ENCODE measurements around the gene MOGAT1. TPM values are rescaled to one million over a fixed set of nuclear protein-coding genes. Genes with fewer than 3 reads are reported as not detected.
A peak's percentile ranks its signal among the peaks of the same experiment; 100 is the strongest.

Gene MOGAT1
- total and polyA plus RNA-seq, 2 of the 13 experiments (the other 11 are each of a cell fraction or from before 2014, with no cell fraction given) = 0.98 to 4.3 TPM

DNA sequence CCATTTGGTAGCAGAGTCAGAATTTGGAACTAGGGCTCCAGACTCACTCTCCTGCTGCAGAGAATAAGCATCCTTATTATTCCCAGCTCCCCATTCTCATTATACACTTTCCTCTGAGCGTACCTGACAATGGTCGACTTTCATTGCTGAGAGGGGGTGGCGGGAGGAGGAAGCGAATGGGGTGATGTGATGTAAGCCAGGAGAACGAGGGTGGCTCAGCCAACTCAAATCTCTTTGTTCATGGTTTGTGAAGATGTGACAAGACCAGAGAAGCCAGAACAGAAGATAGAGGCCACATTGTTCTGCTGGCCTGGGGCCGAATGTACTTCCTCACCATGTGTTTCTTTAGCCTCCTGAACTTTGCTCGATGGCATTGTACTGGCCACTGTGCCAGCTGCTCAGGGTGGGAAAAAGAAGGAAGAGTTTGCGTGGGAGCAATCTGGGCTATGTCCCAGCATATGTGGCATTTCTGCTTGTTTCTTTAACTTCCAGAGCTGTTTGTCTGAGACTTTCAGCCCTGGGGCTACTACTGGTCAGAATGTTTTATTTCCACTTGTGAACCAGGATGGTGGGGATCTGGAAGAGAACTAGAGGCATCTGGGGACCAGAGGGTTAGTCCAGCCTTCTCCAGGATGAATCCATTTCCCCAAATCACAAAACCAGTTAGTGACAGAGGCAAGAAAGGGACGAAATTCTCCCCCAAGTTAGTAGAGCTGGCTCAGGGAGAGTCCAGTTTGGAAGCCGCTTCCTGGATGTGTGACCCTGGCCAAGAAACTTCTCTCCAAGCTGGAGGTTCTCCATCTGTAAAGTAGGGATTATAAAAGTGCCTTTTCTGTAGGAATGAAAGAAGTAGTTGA lies 62.6 kb downstream of the MOGAT1 start (continued):
- TF ChIP-seq TOPORS (CRISPR knock-in tag; IDR thresholded peaks at IDR 0.05) = no peak
- TF ChIP-seq FOXM1 (CRISPR knock-in tag; IDR thresholded peaks at IDR 0.05) = no peak
- TF ChIP-seq, protein P1, sequence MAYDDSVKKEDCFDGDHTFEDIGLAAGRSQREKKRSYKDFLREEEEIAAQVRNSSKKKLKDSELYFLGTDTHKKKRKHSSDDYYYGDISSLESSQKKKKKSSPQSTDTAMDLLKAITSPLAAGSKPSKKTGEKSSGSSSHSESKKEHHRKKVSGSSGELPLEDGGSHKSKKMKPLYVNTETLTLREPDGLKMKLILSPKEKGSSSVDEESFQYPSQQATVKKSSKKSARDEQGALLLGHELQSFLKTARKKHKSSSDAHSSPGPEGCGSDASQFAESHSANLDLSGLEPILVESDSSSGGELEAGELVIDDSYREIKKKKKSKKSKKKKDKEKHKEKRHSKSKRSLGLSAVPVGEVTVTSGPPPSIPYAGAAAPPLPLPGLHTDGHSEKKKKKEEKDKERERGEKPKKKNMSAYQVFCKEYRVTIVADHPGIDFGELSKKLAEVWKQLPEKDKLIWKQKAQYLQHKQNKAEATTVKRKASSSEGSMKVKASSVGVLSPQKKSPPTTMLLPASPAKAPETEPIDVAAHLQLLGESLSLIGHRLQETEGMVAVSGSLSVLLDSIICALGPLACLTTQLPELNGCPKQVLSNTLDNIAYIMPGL (CRISPR knock-in tag; IDR thresholded peaks at IDR 0.05; ENCODE audit: borderline replicate concordance in 1 of 2, low read depth in 1 of 2) = peak; percentile 54 to 60; a peak in 2 of 4 replicates
- no peak for TF ChIP-seq ZBTB8A (CRISPR knock-in tag; IDR thresholded peaks at IDR 0.05; ENCODE audit: borderline replicate concordance, low read depth)
- TF ChIP-seq ZC3H4 (CRISPR knock-in tag; IDR thresholded peaks at IDR 0.05; ENCODE audit: borderline replicate concordance) = no peak
- TF ChIP-seq RNF2 (conservative IDR thresholded peaks at IDR 0.05; ENCODE audit: low read depth) = no peak
- TF ChIP-seq, protein P2, sequence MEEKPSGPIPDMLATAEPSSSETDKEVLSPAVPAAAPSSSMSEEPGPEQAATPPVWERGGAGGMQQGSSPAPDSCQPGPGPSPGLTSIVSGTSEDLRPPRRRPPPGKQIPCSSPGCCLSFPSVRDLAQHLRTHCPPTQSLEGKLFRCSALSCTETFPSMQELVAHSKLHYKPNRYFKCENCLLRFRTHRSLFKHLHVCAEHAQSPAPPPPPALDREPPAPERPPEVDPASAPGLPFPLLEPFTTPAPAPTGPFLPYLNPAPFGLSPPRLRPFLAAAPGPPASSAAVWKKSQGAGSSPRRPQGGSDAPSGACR (CRISPR knock-in tag; IDR thresholded peaks at IDR 0.05) = peak; percentile 48; the same call in 1 of the 2 replicates
- TF ChIP-seq YEATS4 (CRISPR knock-in tag; IDR thresholded peaks at IDR 0.05; ENCODE audit: borderline replicate concordance) = peak; percentile 77; the same call in 1 of the 2 replicates
- TF ChIP-seq MAFF (IDR thresholded peaks at IDR 0.05; ENCODE audit: low read depth, low read length) = no peak
- peak; percentile 93 for TF ChIP-seq ZSCAN9 (CRISPR knock-in tag; IDR thresholded peaks at IDR 0.05; ENCODE audit: borderline replicate concordance)
- TF ChIP-seq, protein P3, sequence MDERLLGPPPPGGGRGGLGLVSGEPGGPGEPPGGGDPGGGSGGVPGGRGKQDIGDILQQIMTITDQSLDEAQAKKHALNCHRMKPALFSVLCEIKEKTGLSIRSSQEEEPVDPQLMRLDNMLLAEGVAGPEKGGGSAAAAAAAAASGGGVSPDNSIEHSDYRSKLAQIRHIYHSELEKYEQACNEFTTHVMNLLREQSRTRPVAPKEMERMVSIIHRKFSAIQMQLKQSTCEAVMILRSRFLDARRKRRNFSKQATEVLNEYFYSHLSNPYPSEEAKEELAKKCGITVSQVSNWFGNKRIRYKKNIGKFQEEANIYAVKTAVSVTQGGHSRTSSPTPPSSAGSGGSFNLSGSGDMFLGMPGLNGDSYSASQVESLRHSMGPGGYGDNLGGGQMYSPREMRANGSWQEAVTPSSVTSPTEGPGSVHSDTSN (CRISPR knock-in tag; IDR thresholded peaks at IDR 0.05) = no peak
- TF ChIP-seq AGO2 (optimal IDR thresholded peaks at IDR 0.05; ENCODE audit: low read depth, low read length) = no peak
- no peak for TF ChIP-seq SIN3B (IDR thresholded peaks at IDR 0.05; ENCODE audit: low read length)
- TF ChIP-seq SRF (IDR thresholded peaks at IDR 0.05; ENCODE audit: low read depth, low read length) = no peak
- TF ChIP-seq, protein P4, sequence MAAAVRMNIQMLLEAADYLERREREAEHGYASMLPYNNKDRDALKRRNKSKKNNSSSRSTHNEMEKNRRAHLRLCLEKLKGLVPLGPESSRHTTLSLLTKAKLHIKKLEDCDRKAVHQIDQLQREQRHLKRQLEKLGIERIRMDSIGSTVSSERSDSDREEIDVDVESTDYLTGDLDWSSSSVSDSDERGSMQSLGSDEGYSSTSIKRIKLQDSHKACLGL (CRISPR knock-in tag; IDR thresholded peaks at IDR 0.05) = no peak
- no peak for TF ChIP-seq ATF7 (IDR thresholded peaks at IDR 0.05)
- peak; percentile 13; the same call in 1 of the 2 replicates for TF ChIP-seq ATF7 (CRISPR knock-in tag; IDR thresholded peaks at IDR 0.05)
- TF ChIP-seq MYC (CRISPR knock-in tag; IDR thresholded peaks at IDR 0.05; ENCODE audit: borderline replicate concordance) = peak; percentile 95
- no peak for TF ChIP-seq GATA4 (IDR thresholded peaks at IDR 0.05; ENCODE audit: borderline replicate concordance, low read depth)
- TF ChIP-seq, protein P5, sequence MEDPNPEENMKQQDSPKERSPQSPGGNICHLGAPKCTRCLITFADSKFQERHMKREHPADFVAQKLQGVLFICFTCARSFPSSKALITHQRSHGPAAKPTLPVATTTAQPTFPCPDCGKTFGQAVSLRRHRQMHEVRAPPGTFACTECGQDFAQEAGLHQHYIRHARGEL (CRISPR knock-in tag; IDR thresholded peaks at IDR 0.05) = no peak
- no peak for TF ChIP-seq ZNF75D (CRISPR knock-in tag; IDR thresholded peaks at IDR 0.05; ENCODE audit: borderline replicate concordance)
- TF ChIP-seq, protein P6, sequence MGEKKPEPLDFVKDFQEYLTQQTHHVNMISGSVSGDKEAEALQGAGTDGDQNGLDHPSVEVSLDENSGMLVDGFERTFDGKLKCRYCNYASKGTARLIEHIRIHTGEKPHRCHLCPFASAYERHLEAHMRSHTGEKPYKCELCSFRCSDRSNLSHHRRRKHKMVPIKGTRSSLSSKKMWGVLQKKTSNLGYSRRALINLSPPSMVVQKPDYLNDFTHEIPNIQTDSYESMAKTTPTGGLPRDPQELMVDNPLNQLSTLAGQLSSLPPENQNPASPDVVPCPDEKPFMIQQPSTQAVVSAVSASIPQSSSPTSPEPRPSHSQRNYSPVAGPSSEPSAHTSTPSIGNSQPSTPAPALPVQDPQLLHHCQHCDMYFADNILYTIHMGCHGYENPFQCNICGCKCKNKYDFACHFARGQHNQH (CRISPR knock-in tag; IDR thresholded peaks at IDR 0.05) = peak; percentile 89

Measured in HepG2 (cell line).